ENCODE measurements around the gene TANC1.

Gene TANC1

GRCh38 chr2:158962074-158962473, 6.4 kb upstream of the TANC1 start:
- TF ChIP-seq CTCF (conservative IDR thresholded peaks at IDR 0.05) = no peak
- H3K27ac ChIP-seq = no peak overlapping the region

- no peak for TF ChIP-seq CTCF (conservative IDR thresholded peaks at IDR 0.05)
Measured at GRCh38 chr2:158963071-158963470, 5.4 kb upstream of the TANC1 start.

GRCh38 chr2:158965107-158965506, 3.3 kb upstream of the TANC1 start:
- H3K27ac ChIP-seq = no peak overlapping the region
- TF ChIP-seq CTCF (conservative IDR thresholded peaks at IDR 0.05) = no peak

More at GRCh38 chr2:158963071-158963470, 5.4 kb upstream of the TANC1 start:
- no peak overlapping the region for H3K27ac ChIP-seq

GRCh38 chr2:158965641-158966040, 2.8 kb upstream of the TANC1 start:
- no peak for TF ChIP-seq CTCF (conservative IDR thresholded peaks at IDR 0.05)
- no peak overlapping the region; the same call in 1 of the 2 replicates for H3K27ac ChIP-seq

GRCh38 chr2:158966312-158966711, 2.1 kb upstream of the TANC1 start:
- no peak for TF ChIP-seq CTCF (conservative IDR thresholded peaks at IDR 0.05)
- H3K27ac ChIP-seq = peak overlapping the region; percentile 95

- peak overlapping the region; percentile 95 for H3K27ac ChIP-seq
- TF ChIP-seq CTCF (conservative IDR thresholded peaks at IDR 0.05) = no peak
Measured at GRCh38 chr2:158967114-158967730, 1.2 kb upstream of the TANC1 start.

GRCh38 chr2:158967731-158968395, 577 bp upstream of the TANC1 start:
- peak overlapping the region; percentile 95 for H3K27ac ChIP-seq
- TF ChIP-seq CTCF (conservative IDR thresholded peaks at IDR 0.05) = no peak

All from VCaP (cell line).